Measurements from ENCODE around the gene BAZ1A.
"Not testable (repeated sequence)": the region's sequence is repeated elsewhere in the genome, so short reads cannot be mapped to it uniquely, and the experiment has no call there.

Gene BAZ1A

DNA sequence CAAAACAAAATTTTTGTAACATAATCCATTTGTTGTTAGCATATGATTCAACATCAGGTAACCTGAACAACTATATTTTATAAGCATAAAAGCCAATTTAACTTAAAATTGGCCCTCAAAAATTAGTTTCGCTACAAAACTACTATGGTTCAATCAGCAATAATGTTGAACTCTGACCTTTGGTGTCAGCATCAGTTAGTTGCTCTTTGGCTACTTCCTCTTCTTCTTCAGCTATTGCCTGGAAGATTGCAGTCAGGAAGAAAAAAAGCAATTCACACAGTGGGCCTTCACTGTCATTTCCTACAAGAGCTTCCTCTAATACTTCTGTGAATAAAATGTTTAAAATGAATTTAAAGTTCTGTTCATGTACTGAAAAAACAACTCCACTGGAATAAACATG is 82.6 kb downstream of the BAZ1A start:
- DNase-seq (ENCODE audit: low read depth in 2 of 2, low spot score in 1 of 2) = no peak

DNA sequence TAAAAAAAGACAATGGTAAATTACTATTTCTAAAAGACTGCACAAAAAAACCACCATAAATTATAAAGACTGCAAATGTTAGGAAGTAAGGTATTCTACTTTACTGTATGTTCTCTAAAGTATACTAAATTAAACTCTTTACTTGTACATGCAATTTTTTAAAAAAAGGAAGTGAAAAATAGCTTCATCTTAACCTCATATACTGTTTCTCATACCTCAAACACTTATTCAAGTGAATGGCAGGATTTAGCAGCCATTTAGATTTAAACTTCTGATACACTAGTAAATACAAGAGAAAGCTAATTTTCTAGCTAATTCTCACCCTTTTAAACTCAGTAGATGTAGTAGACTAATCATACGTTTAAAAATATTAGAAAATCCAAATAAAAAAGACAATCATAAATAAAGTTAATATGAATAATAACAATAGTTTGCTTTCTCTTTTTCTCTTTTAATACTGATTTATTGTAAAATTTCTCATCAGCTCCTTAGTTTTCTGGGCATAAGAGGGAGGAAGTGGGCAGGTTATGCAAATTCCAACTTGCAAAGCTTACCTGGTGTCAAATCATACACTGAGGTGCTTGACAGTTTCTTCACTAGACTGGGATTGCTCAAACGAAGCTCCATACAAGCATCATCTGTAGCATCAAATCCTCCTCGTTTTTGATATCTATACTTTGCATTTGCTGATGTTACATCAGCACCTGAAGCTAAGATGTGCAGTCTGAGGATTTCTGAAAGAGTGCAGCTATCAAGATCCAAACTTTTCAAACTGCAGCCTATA is 89.7 kb downstream of the BAZ1A start:
- no peak for DNase-seq (ENCODE audit: low read depth in 2 of 2, low spot score in 1 of 2)

DNA sequence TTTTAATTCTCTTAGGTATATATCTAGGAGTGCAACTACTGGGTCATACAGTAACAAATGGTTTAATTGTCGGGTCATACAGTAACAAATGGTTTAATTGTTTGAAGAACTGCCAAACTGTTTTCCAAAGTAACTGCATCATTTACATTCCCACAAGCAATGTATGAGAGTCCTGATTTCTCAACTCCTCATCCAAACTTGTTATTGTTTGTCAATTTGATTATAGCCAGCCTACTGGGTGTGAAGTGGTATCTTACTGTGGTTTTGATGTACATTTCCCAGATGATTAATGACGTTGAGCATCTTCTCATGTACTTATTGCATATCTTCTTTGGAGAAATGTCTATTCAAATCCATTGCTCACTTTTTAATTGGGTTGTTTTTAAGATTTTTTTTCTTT is 93.1 kb downstream of the BAZ1A start:
- no peak for DNase-seq (ENCODE audit: low read depth in 2 of 2, low spot score in 1 of 2)

DNA sequence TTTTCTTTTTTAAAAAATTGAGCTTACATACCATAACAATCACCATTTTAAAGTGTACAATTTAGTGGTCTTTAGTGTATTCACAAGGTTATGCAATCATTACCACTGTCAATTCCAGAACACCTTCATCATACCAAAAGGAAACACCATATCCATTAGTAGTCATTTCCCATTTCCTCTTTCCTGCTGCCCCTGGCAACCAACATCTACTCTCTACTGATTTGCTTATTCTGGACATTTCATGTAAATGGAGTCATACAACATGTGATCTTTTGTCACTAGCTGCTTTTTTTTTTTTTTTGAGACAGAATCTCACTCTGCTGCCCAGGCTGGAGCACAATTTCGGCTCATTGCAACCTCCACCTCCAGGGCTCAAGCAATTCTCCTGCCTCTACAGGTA is 93.9 kb downstream of the BAZ1A start:
- no peak for DNase-seq (ENCODE audit: low read depth in 2 of 2, low spot score in 1 of 2)

DNA sequence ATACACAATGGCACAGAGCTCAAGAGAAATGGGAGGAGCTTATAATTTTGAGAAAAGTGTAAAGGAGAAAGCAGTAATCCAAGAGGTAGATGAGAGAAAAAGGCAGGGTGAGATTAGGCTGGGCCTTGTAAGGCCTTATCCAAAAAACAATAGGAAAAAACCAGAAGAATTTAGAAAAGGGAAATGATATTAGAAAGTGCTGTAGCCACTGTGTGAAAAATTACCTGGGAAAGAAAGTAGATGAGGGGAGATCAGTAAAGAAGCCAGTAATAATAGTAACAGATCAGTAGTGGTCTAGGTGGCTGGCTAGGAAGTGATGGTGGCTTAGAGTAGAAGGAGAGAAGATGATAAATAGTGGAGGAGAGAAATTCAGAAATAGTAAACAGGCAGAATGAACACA is 94.5 kb downstream of the BAZ1A start:
- no peak for DNase-seq (ENCODE audit: low read depth in 2 of 2, low spot score in 1 of 2)

DNA sequence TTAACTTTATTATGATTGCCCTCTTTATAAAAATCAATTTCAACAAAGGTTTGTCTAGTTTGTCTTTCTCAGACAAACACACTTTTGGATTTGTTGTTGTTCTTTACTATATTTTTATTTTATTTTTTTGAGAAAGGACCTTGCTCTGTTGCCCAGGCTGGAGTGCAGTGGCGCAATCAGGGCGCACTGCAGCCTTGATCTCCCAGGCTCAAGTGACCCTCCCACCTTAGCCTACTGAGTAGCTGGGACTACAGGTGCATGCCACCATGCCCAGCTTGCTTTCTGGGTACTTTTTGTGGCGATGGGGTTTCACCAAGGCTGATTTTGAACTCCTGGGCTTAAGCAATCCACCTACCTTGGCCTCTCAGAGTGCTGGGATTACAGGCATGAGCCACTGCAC is 96.4 kb downstream of the BAZ1A start:
- no peak for DNase-seq (ENCODE audit: low read depth in 2 of 2, low spot score in 1 of 2)

DNA sequence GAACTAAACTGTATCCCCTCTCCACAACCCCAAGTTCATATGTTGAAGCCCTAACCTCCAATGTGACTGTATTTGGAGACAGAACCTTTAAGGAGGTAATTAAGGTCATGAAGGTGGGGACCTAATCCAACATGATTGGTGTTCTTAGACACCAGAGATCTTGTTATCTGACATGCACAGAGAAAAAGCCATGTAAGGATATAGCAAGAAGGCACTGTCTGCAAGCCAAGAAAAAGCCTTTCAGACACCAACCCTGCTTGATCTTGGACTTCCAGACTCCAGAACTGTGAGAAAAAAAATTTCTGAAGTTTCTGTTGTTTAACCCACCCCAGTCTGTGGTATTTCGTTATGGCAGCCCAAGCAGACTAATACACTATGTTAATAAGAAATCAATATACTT is 98.5 kb downstream of the BAZ1A start:
- DNase-seq (ENCODE audit: low read depth in 2 of 2, low spot score in 1 of 2) = no peak

DNA sequence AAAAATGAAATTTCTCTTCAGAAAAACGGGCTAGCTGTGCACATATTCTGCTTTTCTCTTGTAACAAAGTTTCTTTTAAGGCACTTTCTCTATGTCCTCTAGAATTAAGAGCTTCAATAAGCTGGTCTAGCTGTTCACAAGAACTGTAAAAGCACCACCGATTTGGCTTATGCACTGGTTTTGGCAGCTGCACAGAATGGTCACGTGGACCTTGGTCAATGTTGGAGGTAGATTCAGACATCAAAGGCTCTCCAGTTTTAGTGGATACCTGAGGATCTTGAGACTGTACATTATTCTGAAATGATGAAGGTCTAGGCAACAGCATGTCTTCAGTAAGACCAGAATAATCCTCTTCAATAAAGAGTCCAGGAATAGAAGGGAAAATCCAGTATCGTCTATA is 99.2 kb downstream of the BAZ1A start:
- no peak for DNase-seq (ENCODE audit: low read depth in 2 of 2, low spot score in 1 of 2)

DNA sequence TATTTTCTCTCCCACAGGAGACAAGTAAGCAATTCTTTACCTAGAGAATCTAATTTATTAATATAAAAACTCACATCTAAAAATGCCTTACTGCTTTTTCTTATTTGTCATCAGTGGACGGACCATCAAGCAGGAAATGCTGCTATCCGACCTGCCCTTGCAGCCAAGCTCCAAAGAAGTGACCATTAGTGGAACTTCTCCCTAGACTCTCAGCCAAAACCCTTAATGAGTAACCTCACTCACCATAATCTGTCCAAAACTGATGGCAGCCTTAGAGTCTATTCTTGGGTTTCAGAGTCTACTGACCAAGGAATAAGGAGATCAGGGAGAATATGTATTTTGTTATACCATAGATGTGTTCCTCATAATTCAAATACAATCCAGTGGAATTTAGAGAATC is 99.8 kb downstream of the BAZ1A start:
- DNase-seq (ENCODE audit: low read depth in 2 of 2, low spot score in 1 of 2) = no peak

DNA sequence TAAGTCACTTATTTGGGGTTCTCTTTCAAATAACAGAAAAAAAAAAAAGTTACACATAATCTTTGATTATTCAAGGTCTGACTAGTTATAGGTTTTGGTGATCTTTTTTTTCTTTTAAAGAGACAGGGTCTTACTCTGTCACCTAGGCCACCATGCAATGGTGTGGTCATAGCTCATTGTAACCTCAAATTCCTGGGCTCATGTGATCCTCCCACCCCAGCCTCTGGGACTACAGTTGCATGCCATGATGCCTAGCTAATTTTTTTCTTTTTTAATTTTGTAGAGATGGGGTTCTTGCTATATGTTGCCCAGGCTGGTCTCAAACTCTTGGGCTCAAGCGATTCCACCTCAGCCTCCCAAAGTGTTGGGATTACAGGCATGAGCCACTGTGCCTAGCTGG is 104.3 kb downstream of the BAZ1A start:
- DNase-seq (ENCODE audit: low read depth in 2 of 2, low spot score in 1 of 2) = no peak

DNA sequence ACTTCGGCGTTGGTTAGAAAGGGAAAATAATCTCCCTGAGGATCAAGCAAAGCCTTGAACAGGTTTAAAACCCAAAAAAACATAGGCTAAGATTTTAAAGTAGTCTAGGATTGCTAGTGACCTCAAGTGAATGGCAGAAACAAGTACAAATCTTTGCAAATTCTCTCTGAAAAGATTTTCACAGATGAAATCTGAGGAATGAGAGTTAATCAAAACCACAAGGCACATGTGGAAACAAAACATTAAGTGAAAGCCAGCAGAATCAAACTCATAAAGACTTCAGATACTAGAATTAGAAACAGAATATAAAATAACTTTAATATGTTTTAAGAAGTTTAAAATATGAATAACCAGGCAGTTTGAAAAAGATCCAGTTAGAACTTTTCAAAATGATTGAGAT is 108.6 kb downstream of the BAZ1A start:
- no peak for DNase-seq (ENCODE audit: low read depth in 2 of 2, low spot score in 1 of 2)

DNA sequence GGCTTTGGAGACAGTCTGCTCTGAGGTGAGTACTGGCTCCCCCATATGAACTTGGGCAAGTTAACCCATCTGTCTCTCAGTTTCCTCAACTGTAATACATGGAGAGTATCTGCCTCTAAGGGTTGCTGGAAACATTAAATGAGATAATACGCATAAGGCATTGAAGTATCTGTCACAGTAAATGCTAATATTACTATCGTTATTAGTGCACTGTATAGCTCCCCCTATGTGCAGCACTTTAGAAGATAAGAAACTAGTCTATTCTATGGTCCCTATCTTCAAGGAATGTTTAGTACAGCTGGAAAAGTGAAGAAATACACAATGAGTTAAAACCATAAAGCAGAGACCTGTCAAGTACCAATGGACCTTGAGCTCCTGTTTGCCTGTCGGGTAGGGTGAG is 109.1 kb downstream of the BAZ1A start:
- no peak for DNase-seq (ENCODE audit: low read depth in 2 of 2, low spot score in 1 of 2)

DNA sequence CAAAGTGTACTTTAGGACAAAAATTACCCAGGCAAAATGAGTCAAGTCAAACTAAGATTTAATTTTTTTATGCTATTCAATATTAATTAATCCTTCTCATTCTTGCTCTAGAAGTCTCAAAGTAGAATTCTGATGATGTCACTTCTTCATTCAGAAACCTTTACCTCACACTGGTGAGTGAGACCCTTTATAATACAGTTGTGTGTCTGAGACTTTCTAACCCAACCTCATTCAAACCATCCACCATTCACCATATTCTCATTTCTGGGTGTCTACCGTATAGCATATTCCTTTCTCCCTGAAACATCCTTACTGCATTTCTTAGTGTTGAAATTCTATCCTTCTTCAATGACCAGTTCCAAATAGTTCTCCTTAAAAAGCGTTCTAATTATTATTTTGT is 119.9 kb downstream of the BAZ1A start:
- no peak for DNase-seq (ENCODE audit: low read depth in 2 of 2, low spot score in 1 of 2)

DNA sequence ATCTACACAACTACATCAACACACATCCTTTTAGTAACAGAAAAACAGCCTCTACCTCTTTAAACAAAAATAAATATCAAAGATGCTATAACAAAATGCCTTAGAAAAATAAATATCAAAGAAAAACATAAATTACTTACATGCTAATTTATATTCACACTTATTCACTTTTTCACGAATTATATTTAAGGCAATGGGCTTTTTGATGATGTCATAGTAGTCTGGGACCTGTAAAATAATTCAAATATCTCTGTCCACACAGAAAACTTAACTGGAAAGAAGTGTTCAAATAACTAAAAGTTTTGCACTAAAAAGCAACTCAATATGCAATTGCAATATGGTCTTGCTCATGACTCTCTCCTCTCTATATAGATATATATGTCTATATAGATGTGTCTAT is 120.5 kb downstream of the BAZ1A start:
- DNase-seq (ENCODE audit: low read depth in 2 of 2, low spot score in 1 of 2) = no peak

DNA sequence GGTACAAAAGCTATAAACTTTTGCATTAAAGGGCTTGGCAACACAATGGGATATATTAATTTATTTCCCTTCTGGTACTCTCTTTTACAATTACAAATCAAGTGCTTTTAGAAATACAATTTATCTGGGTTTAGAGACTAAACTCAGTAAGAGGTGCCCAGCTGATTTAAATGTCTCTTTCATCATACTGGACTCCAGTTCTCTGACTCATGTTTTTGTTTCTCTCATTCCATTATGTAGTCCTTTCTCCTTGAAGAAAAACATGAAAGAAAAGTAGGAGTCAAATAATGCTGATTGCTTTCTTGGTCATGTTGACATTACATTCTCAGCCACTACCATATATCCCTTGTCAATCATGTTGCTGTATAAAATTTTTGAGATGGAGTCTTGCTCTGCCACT is 124.5 kb downstream of the BAZ1A start:
- DNase-seq (ENCODE audit: low read depth in 2 of 2, low spot score in 1 of 2) = no peak

DNA sequence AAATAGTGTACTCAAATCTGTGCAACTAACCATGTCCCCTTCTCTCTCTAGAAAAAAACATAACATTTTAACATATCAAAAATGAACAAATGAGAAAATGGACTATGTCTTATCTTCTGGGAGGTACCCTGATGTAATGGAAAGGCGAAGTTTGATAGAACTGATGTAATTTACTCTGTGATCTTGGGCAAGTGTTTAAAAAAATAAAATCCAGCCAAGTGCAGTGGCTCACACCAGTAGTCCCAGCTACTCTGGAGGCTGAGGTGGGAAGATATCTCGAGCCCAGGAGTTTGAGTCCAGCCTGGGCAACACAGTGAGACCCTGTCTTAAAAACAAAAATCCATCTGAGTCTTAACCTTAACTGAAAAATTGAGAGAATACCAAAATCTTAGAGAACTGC is 124.9 kb downstream of the BAZ1A start:
- DNase-seq (ENCODE audit: low read depth in 2 of 2, low spot score in 1 of 2) = no peak

DNA sequence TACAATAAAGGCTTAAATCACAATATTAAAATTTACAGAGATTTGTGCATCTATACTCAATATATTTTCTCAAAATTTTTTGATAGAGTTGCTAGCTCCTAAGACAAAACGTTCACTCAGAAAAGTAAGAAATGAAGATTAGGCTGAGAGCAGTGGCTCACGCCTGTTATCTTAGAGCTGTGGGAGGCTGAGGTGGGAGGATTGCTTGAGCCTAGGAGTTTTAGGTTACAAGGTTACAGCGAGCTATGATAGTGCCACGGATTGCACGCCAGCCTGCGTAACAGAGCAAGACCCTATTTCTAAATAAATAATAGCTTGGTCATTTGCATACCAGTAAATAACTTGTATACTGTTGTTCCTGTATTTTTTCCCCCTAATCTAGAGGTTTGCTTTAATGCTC is 125.8 kb downstream of the BAZ1A start:
- no peak for DNase-seq (ENCODE audit: low read depth in 2 of 2, low spot score in 1 of 2)

DNA sequence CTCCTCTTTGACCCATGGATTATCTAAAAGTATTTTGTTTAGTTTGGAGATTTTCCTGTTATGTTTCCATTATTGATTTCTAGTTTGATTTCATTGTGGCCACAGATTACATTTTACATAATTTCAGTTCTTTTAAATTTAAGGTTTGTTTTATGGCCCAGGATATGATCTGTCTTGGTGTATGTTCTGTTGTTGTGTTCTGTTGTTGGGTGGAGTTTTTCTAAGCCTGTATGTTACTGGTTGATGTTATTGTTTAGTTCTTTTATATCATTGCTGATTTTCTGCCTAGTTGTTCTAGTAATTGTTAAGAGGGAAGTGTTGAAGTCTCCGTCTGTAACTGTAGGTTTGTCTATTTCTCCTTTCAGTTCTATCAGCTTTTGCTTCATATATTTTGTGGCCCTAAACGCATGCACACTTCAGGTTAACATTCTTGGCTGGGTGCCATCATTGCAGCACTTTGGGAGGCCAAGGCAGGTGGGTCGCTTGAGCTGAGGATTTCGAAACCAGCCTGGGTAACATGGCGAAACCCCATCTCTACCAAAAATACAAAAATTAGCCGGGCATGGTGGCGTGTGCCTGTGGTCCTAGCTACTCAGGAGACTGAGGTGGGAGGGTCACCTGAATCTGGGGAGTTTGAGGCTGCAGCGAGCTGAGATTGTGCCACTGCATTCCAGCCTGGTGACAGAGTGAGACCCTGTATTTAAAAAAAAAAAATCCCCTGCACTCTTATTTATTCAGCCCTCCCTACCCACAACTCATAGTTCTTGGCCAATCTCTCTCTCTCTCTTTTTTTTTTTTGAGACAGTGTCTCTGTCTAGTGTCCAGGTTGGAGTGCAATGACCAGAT is 132.7 kb downstream of the BAZ1A start:
- DNase-seq (ENCODE audit: low read depth in 2 of 2, low spot score in 1 of 2) = no peak

DNA sequence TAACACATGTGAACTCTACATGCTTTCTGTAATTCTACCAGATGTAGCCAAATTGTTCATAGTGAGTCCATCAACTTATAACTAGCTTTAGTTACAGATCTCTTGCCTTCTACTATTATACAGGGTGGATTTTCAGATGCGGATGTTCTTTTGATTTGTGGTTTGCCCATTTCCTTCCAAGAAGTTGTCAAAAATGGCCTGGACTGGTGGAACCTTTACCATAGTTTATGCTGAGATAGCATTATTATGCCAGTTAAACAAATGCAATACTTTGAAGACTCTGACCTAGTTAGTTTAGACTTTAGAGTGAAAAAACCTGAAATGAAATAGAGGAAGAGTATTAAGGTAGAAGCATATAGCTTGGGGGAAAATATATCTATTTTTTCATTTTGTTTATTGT is 133.3 kb downstream of the BAZ1A start:
- DNase-seq (ENCODE audit: low read depth in 2 of 2, low spot score in 1 of 2) = no peak

DNA sequence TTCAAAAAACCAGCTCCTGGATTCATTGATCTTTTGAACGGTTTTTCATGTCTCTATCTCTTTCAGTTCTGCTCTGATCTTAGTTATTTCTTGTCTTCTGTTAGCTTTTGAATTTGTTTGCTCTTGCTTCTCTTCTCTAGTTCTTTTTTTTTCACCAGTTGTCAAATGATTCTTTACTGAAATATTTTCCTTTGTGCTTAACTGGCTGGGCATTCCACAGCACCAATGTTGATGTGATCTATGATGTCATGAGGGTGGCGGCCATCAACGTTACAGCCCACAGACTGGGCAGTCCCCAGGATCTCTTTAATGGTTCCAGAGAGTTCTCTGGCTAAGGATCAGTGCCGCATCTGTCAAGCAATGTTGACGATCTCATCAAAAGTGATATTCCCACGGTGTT is 135.0 kb downstream of the BAZ1A start:
- DNase-seq (ENCODE audit: low read depth in 2 of 2, low spot score in 1 of 2) = not testable (repeated sequence)

DNA sequence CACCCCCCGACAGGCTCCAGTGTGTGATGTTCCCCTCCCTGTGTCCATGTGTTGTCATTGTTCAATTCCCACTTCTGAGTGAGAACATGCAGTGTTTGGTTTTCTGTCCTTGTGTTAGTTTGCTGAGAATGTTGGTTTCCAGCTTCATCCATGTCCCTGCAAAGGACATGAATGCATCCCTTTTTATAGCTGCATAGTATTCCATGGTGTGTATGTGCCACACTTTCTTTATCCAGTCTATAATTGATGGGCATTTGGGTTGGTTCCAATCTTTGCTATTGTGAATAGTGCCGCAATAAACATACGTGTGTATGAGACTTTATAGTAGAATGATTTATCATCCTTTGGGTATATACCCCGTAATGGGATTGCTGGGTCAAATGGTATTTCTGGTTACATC is 138.1 kb downstream of the BAZ1A start:
- not testable (repeated sequence) for DNase-seq (ENCODE audit: low read depth in 2 of 2, low spot score in 1 of 2)

DNA sequence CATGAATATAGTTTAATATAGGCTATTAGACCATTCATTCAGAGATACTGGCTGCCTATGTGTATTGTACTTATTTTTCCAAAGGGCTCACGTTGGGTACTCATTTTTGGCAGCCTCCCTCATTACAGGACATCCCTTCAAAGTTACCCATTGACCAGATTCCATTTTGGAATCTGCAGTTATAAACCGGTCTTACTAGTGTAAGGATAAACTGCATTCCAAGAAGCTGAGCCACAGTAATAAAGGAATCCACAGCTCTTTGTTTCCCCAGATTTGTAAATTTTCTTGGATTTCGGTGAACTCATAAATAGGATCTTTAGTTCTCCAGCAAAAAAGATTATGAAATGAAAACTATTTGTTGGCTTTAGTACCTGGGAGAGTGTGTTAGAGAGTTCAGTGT is 141.9 kb downstream of the BAZ1A start:
- DNase-seq (ENCODE audit: low read depth in 2 of 2, low spot score in 1 of 2) = no peak

DNA sequence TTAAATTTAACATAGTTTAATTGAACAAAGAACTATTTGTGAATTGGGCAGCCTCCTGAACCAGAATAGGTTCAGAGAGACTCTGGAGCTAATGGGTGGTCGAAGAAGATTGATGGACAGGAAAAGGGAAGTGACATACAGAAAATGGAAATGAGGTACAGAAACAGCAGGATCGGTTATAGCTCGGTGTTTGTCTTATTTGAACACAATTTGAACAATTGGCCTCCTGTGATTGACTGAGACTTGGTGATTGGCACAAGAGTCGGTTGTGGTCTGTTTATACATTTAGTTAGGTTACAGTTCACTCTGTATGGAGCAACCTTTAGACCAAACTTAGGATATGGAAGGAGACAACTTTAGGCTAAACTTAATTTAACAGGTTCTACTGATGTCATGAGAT is 142.4 kb downstream of the BAZ1A start:
- DNase-seq (ENCODE audit: low read depth in 2 of 2, low spot score in 1 of 2) = no peak

All from stimulated activated CD8-positive, alpha-beta memory T cell treated with anti-CD3 and anti-CD28 coated beads, Interleukin-4, amount 100 ng/mL, for 4 hours (primary cell).